Uterus (tissue), 2 donors: Measurements from ENCODE around the gene LIPA.

Experiments
- CTCF ChIP-seq, 4 experiments: fragments of 200-600 bp in 2 of 4; fragments of 450-650 bp in 2 of 4; sonication (generic) in 2 of 4; IDR thresholded peaks; one replicate each; pipeline ENCODE4 v1.5.1; 2016 to 2019; ENCODE audit warnings: antibody characterized with exemption in 4 of 4, mild to moderate bottlenecking in 2 of 4, moderate library complexity in 1 of 4
- POLR2A ChIP-seq, 2 donors: fragments of 450-650 bp; IDR thresholded peaks; one replicate each; pipeline ENCODE4 v1.6.1; 2016; ENCODE audit warnings: antibody characterized with exemption in 2 of 2, mild to moderate bottlenecking in 1 of 2, moderate library complexity in 1 of 2

GRCh38 chr10:89279421-89279869 lies 27.9 kb upstream of the LIPA start:
- no peak for TF ChIP-seq POLR2A (IDR thresholded peaks at IDR 0.05)
- no peak for TF ChIP-seq CTCF (IDR thresholded peaks at IDR 0.05)
